HG03025 (cell line): ENCODE data around the gene CISD2.
"Not testable (repeated sequence)": the region's sequence is repeated elsewhere in the genome, so short reads cannot be mapped to it uniquely, and the experiment has no call there.

Source experiments
- ATAC-seq: cut with Tn5 transposase; IDR thresholded peaks from one replicate; pipeline ENCODE4 v1.9.1; 2021; ENCODE audit warnings: mild to moderate bottlenecking, moderate library complexity; ENCODE audit not compliant: unreplicated experiment, low FRiP score

Gene CISD2

DNA sequence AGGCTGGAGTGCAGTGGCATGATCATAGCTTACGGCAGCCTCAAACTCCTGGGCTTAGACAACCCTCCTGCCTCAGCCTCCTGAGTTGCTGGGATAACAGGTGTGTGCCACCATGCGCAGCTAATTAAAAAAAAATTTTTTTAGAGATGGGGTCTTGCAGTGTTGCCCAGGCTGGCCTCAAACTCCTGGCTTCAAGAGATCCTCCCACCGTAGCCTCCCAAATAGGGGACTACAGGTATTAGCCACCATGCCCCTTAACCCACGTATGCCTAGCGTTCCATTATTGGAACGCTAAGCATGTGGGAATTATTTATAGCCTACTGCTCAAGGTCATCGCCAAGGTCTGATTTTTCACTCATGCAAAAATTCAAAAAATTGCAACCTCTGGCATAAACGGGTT lies 21.1 kb upstream of the CISD2 start:
- ATAC-seq = no peak

DNA sequence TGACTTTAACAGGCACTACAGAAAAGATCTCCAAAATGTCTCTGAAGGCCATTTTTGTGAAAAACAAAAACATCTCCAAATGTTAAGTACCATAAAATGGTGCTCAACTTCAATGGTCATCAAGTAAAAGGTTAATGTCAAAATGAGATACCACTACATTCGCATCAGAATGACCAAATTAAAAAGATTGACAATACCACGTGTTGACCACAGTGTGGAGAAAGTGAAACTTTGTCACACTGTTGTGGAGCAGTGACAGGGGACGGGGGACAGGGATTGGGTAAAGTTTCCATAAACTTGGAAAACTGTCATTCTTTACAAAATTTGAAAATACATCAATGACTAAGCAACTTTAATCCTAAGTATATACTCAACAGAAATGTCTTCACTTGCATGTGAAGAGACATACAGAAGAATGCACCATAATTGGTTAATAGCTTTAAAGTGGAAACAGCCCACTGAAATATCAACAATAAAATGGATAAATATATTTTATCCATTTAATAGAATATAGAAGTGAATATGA lies 19.1 kb upstream of the CISD2 start:
- ATAC-seq = no peak

DNA sequence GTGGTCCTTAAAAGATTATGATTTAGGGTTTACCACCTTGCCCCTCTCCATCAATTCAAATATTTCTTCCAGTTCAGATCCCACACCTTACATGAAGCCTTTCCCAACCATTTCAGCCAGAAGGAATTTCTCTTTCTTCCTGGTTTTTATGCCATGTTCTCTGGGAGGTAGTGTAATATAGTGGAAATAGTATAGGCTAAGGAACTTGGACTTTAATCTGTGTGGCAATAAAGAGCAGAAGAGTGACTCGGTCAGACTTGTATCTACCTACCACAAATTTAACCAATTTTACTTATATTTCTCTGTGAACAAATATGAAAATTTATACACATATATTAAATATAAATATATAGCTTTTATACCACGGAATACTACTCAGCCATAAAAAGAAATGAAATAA lies 18.4 kb upstream of the CISD2 start:
- no peak for ATAC-seq

DNA sequence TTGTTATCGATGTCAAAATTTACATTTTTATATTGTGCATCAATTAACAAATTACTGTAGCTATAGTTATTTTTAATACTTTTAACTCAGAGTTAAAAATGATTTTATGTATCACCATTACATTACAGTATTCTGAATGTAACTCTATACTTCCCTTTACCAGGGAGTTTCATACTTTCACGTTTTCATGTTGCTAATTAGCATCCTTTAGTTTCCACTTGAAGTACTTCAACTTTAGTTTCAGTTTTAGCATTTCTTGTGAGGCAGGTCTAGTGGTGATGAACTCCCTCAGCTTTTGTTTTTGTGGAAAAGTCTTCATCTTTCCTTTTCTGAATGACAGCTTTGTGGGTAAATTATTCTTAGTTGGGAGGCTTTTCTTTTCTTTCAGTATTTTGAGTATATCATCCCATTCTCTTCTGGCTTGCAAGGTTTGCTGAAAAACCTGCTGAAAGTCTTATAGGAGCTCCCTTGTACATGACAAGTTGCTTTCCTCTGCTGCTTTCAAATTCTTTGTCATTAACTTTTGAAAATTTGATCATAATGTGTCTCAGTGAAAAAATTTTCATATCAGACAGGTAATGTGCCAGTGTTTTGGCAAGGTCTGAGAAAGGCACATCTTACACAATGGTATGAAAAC lies 9.8 kb upstream of the CISD2 start:
- ATAC-seq = no peak

DNA sequence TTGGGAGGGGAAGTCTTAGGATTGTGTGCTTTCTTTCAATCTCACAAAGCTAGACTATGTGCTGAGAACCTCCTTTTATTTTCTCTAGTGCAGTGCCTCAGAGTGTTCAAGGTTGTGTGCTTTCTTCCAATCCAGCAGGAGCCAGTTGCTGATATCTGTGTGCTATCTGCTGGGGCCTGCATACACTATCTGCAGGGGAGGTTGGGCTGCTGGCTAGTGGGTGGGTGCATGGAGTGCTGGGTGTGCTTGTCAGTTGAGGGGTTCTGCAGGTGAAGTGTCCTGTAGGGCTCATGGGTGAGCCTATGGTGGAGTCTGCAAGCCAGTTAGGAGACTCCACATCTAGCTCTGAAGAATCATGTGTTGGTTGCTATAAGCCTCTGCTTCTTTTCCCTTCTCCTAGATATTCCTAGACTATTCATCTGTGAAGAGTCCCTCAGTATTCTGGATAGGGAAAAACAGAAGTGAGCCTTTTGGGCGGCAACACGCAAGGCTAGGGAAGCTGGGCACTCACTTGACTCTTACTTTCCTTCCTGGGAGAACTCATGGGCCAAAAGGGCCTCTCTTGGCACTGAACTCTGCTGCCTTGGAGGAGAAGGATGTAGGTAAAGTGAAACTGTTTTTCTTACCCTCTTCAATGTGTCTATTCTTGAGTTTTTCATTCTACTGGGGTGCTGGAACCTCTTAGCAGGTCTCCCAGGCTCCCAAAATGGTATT lies 8.0 kb upstream of the CISD2 start:
- no peak for ATAC-seq

DNA sequence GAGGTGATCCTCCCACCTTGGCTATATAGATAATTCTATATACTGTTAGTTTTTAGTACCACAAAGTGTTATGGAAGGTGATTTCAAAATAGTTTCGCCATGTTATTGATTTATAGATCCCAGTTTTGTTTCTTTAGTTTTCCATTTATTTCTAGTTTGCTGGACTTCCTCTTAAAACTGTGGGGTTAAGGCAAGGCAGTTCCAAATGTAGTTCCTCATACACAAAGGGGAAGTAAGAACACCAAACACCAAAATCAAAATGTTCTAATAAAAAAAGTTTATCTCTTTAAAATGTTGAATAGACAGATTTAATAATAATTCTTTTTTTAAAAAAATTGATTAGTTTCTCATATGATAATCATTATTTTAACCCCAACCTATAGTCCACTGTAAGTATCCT lies 6.8 kb upstream of the CISD2 start:
- no peak for ATAC-seq

DNA sequence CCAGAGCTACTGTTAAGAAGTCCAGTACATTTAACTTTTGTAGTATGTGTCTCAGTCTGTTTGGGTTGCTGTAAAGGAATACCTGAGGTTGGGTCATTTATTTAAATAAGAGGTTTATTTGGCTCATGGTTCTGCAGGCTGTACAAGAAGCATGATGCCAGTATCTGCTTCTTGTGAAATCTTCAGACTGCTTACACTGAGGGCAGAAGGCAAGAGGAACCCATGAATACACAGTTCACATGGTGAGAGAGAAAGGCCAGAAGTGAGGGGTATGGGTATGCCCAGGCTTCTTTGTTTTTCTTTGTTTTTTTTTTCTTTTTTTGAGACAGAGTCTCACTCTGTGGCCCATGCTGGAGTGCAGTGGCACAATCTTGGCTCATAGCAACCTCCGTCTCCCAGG lies 6.0 kb upstream of the CISD2 start:
- no peak for ATAC-seq

DNA sequence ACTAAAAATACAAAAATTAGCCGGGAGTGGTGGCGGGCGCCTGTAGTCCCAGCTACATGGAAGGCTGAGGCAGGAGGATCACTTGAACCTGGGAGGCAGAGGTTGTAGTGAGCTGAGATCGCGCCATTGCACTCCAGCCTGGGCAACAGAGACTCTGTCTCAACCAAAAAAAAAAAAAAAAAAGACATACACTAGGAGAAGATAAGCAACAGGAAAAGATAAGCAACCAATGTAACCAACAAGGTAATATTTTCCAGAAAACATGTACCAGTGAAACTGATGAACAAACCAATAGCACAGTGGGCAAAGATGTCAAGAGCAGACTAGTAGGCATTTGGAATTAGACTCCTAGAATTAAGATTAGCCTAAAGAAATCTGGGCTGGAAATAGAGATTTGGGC lies 3.5 kb upstream of the CISD2 start:
- ATAC-seq = not testable (repeated sequence)

DNA sequence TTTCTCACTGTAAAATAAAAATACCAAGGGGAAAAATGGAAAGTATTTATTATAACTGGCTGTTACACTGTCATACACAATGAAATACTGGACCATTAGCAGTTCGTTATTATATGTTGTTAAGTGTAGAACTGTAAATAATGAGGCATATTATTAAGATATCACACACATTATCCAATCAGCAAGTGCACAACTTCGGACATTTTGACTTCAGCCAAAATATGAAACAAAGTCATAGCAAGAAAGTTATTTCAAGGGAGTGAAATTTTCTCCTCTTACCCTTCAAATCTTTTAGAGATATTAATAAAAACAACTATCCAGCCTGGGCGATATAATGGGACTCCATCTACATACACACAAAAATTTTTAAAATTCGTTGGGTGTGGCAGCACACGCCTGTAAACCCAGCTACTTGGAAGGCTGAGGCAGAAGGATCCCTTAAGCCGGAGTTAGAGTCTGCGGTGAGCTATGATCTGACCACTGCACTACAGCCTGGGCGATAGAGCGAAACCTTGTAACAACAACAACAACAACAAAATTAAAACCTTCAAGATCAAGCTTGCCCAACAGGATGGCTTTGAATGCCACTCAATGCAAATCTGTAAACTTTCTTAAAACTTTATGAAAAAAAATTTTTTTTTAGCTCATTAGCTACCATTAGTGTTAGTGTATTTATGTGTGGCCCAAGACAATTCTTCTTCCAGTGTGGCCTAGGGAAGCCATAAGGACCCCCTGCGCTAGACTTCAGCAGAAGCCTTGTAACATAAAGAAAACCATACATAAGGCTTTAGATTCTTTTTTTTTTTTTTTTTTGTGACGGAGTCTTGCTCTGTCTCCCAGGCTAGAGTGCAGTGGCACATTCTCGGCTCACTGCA lies 1.3 kb upstream of the CISD2 start:
- ATAC-seq = no peak

DNA sequence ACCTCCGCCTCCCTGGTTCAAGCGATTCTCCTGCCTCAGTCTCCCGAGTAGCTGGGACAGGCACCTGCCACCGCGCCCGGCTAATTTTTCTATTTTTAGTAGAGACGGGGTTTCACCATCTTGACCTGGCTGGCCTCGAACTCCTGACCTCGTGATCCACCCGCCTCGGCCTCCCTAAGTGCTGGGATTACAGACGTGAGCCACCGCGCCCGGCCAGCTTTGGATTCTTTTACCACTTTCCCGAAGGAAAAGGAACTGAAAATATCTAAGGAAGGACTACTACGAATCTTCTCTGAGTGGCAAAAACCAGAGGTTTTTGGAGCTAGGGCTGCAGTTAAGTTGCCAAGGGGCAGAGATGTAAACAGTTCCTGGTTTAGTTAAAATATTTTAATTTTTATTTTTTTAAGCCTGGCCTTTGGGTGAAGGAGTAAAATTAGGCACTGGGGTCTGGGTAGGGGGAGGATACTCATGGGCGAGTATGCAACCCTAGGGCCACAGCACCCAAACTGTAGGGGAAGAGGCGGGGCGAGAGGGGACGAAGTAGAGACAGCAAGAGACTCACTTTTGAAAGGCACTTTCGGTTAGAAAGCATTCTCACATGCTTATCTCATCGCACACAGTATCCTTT lies 525 bp upstream of the CISD2 start:
- ATAC-seq = peak; percentile 56

DNA sequence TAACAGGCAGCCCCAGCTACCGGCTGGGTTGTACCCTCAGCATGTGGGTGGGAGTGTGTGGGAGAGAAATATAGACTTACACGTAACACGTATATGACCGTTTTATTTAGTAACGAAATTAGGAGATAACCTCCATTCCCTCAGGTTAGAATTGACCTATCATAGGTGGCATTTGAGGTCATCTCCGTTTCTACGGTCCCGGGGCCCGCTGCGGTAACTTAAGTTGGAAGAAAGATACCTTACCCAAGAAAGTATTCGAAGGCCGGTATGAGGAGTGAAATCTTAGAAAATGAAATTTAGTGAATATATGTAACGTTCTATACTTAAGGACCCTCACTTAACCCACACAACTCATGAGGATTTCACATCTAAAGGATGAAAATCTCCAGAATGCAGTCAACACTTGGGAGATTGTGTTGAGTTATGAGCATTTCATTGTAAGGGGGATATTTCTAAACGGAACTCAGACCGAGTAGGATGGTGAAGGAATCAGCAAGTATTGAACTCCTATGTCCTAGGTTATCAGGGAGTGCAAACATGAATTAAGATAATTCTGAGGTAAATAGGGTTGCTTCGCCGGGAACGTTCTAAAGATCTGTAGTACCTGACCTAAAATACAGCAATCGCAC lies 891 bp downstream of the CISD2 start:
- peak; percentile 28 for ATAC-seq

DNA sequence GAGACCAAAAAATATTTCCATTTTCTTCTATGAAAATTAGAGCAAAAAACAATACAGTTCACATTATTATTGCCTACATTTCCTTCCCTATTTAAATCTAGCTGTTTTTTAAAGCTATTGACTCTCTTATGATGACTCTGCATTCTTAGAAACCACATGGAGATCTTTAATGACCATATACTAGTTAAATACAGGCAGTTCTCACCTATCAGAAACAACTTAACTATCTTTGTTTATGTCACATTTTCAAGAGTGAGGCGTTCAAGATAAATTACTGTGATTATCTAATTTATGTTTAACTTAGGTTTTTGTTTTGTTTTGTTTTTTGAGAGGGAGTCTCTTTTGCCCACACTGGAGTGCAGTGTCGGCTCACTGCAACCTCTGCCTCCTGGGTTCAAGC lies 3.0 kb downstream of the CISD2 start:
- ATAC-seq = no peak

DNA sequence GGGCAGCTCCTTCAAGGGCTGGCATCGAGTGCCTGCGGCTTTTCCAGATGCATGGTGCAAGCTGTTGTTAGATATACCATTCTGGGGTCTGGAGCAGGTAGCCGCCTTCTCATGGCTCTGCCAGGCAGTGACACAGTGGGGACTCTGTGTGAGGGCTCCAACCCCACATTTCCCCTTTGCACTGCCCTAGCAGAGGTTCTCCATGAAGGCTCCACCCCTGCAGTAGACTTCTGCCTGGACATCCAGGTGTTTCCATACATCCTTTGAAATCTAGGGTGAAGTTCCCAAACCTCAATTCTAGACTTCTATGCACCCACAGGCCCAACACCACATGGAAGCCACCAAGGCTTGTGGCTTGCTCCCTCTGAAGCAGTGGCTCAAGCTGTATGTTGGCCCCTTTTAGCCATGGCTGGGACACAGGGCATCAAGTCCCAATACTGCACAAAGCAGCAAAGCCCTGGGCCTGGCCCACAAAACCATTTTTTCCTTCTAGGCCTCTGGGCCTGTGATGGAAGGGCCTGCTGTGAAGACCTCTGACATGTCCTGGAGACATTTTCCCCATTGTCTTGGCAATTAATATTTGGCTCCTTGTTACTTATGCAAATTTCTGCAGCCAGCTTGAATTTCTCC lies 8.8 kb downstream of the CISD2 start:
- ATAC-seq = not testable (repeated sequence)

DNA sequence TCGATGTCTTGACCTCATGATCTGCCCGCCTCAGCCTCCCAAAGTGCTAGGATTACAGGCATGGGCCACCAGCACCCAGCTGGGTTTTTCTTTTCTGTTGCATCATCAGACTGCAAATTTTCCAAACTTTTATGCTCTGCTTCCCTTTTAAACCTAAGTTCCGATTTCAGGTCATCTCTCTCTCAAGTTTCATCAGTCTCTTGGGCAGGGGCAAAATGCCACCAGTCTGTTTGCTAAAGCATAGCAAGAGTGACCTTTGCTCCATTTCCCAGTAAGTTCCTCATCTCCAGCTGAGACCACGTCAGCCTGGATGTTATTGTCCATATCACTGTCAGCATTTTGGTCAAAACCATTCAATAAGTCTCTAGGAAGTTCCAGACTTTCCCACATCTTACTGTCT lies 9.6 kb downstream of the CISD2 start:
- ATAC-seq = not testable (repeated sequence)

DNA sequence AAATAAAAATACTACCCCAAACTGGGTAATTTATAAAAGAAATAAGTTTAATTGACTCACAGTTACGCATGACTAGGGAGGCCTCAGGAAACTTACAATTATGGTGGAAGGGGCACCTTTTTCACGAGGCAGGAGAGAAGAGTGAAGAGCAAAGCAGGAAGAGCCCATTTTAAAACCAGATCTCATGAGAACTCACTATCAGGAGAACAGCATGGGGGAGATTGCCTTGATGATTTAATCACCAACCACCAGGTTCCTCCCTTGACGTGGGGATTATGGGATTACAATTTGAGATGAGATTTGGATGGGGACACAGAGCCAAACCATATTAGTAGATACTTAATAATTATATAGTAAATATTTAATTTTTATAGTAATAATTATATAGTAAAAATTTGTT lies 10.1 kb downstream of the CISD2 start:
- ATAC-seq = no peak

DNA sequence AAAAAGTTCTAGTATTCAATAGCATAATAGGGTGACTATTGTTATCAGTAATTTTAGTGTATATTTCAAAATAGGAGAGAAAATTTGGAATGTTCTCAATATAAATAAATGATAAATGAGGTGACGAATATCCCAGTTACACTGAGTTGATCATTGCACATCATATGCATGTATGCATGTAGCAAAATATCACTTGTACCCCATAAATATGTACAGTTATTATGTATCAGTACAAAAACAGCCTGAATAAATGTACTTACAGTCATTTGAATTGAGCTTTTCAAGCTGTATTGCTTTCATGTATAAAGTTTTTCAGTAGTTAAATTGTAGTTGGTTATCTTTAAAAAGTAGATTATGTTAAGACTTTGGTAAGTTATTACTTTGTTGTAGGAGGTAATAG lies 12.6 kb downstream of the CISD2 start:
- no peak for ATAC-seq

DNA sequence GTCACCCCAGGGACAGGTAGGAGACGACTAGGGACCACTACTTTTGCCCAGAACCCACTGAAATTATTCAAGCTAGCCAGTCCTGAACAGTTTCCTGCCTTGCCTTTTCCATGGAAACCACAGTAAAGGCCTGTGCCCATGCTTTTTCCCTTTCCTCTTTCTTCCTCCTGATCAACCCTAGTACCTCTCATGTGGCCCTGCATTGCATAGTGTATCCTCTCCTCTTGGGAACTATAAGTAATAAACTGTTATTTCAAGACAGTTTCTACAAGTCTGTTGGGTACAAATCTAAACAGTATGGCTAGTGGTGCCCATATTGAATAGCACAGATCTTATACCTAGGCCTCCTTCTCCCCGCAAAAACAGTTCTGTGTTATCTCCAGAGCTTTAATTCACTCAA lies 14.5 kb downstream of the CISD2 start:
- ATAC-seq = no peak

DNA sequence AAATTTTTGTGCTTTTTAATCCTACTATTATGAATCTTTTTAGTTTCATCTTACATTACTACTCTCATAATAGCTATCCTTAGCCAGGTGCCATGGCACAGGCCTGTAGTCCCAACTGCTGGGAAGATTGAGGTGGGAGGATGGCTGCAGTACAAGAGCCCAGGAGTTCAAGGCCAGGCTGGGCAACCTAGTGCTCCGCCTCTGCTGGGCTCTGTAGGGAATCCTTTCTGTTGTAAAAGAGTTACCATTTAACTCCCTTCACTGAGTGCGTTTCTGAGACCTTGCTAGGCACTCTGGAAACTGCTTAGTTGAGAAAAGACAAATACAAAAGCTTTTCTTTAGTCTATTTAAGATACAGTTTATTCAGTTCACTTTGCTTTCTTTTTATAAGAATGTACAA lies 19.8 kb downstream of the CISD2 start:
- ATAC-seq = not testable (repeated sequence)

DNA sequence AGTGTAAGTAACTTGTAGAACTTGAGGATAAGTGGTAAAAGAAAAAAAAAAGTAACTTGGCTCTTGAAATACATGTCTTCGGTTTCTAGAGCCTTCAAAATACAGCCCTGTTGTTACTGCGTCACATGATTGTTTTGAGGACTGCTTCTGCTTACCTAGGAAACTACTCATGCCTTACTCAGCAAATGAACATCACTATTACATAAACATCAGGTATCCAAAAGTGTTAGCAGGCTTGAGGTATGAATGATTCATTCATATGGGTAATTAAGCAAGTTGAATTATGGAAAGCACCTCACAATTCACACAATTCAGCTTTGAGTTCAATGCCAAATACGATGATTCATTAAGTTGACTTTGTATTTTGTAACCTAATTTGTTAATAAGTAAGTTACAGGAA lies 21.1 kb downstream of the CISD2 start:
- ATAC-seq = not testable (repeated sequence)

DNA sequence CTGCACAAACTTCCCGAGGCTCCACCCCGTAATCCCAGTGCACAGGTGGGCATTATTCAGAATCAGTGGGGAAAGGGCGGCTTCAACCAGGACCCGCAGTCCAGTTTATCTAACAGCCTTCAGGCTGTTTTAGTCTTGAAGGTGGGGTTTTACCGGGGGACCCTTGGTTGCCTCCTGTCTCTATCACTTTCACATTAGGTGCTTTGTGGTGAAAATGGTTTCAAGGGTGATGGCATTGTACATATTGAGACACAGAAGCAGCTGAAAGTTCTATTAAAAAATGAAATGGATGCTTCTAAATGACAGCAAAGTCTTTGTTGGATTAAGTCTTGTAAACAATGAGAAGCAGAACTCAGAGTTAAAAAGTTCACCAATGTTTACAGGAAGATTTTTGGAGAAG lies 27.8 kb downstream of the CISD2 start:
- ATAC-seq = not testable (repeated sequence)
